Stimulated activated CD8-positive, alpha-beta memory T cell treated with anti-CD3 and anti-CD28 coated beads, Interleukin-2, amount 100 ng/mL, for 1 hour (primary cell): ENCODE results near the gene FGF3.

ENCODE experiments used
- DNase-seq, 2 donors: peaks; one replicate each; pipeline ENCODE4 v3.0.0-alpha.2; 2020; ENCODE audit warnings: low read depth in 2 of 2

FGF3 gene

GRCh38 chr11:69825037-69825834 lies 6.0 kb upstream of the FGF3 start:
- no peak for DNase-seq

GRCh38 chr11:69823641-69824265 lies 4.5 kb upstream of the FGF3 start:
- no peak for DNase-seq

GRCh38 chr11:69822676-69823494 lies 3.7 kb upstream of the FGF3 start:
- DNase-seq: no peak

- DNase-seq: no peak
Measured at GRCh38 chr11:69821511-69822040, 2.4 kb upstream of the FGF3 start.

- DNase-seq: no peak
Measured at GRCh38 chr11:69820441-69820840, 1.2 kb upstream of the FGF3 start.

GRCh38 chr11:69819541-69820070 lies 390 bp upstream of the FGF3 start:
- no peak for DNase-seq

- DNase-seq: no peak
Measured at GRCh38 chr11:69818231-69818602, 999 bp downstream of the FGF3 start.

GRCh38 chr11:69817265-69818230 lies 1.7 kb downstream of the FGF3 start:
- no peak for DNase-seq

- DNase-seq: no peak
Measured at GRCh38 chr11:69816671-69817070, 2.5 kb downstream of the FGF3 start.

- no peak for DNase-seq
Measured at GRCh38 chr11:69815973-69816372, 3.2 kb downstream of the FGF3 start.

GRCh38 chr11:69814902-69815301 lies 4.3 kb downstream of the FGF3 start:
- DNase-seq: no peak

- no peak for DNase-seq
Measured at GRCh38 chr11:69814411-69814810, 4.8 kb downstream of the FGF3 start.

GRCh38 chr11:69813839-69814238 lies 5.4 kb downstream of the FGF3 start:
- DNase-seq: no peak

GRCh38 chr11:69812946-69813345 lies 6.3 kb downstream of the FGF3 start:
- no peak for DNase-seq

GRCh38 chr11:69812256-69812655 lies 7.0 kb downstream of the FGF3 start:
- no peak for DNase-seq

GRCh38 chr11:69811431-69811830 lies 7.8 kb downstream of the FGF3 start:
- DNase-seq: no peak

GRCh38 chr11:69810289-69811118 lies 8.7 kb downstream of the FGF3 start:
- no peak for DNase-seq

- no peak for DNase-seq
Measured at GRCh38 chr11:69808667-69809086, 10.5 kb downstream of the FGF3 start.

GRCh38 chr11:69807106-69807815 lies 12.0 kb downstream of the FGF3 start:
- no peak for DNase-seq
